Measurements from ENCODE around the gene UBE3C.

The UBE3C gene

DNA sequence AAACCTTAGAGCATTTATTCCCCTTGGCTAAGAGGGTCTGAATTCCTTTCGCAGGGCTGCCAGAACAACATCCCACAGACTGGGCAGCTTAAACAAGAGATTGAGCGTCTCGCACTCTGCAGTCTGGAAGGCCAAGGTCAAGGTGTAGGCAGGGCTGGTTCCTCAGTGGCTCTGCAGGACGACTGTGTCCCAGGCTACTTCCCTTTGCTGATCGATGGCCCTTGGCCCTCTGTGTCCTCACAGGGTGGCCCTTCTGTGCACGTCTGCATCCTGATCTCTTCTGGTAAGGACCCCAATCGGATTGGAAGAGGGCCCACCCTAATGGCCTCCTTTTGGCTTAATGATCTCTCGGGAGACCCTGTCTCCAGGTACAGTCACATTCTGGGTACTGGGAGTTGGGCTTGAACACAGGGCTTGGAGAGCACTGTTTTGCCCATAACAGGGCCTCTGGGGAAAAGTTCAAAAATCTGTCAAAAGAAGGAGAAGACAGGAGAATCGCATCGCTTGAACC lies 162.9 kb downstream of the UBE3C start:
- Histone ChIP-seq H3K27ac (peak overlapping the region; percentile 51), H3K9ac (no peak overlapping the region), H2AFZ (ENCODE audit: low read depth) (peak overlapping the region; percentile 53; the same call in 1 of the 2 replicates), H3K79me2 (ENCODE audit: insufficient read depth, low read depth) (no peaks in the 10 kb centered on the region), H3K4me2 (no peak overlapping the region; the same call in 1 of the 2 replicates), H3K4me1 (ENCODE audit: low read depth, poor library complexity, severe bottlenecking) (peaks cover 8% of the 10 kb centered on the region), H3K27me3 (ENCODE audit: insufficient read depth, low read depth) (0 out of 2 replicates have a peak, but pooled peaks cover 11% of the 10 kb centered on the region), H4K20me1 (ENCODE audit: insufficient read depth) (no peaks in the 10 kb centered on the region), H3K4me3 (IDR thresholded peaks at IDR 0.05; ENCODE audit: insufficient read depth, low read depth, low read length) (no peak overlapping the region), H3K36me3 (ENCODE audit: insufficient read depth) (no peaks in the 10 kb centered on the region)
- TF ChIP-seq CTCF (conservative IDR thresholded peaks at IDR 0.05; ENCODE audit: low read depth, low read length), result no peak

DNA sequence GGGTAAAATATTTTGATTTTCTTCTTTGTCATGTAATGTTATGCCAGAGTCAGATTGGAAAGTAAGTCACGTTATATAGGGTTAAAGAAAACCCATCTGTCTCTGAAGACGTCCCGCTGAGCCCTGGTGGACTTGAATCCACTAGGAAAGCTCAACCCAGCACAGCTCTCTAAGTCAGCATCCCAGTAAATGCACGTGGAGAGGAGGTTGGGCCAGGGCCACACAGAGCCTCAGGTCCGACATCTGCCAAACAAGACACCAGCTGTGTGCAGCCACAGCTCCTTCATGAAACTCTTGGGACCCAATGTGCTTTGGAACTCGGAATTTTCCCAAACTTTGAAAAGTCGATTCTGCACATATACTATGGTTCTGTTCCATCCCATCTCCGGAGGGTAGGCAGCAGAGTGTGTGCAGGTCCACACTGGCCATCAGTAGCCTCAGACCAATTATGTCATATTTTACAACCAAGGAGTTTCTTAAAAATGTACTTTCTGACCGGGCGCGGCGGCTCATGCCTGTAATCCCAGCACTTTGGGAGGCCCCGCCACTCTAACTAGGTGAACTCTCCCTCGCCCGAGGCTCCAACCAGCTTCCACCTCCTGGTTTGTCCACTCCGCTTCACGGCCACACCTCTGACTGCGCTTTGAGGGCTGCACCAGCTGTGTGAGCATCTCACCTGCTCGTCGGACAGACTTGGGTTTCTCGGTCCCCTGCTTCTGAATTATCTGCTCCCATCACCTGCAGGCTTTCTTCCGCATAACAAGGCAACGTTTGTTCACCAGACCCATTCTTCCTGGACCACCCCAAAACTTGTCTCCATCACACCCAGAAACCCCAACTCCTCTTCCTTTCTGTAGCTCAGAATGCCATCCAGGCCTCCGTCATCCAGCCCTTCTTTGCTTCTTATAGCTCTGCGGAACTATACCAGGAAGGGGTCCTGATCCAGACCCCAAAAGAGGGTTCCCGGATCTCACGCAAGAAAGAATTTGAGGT lies 168.4 kb downstream of the UBE3C start:
- Histone ChIP-seq H2AFZ (ENCODE audit: low read depth) (no peak overlapping the region), H3K9ac (no peak overlapping the region), H3K36me3 (ENCODE audit: insufficient read depth) (no peaks in the 10 kb centered on the region), H4K20me1 (ENCODE audit: insufficient read depth) (no peaks in the 10 kb centered on the region), H3K27me3 (ENCODE audit: insufficient read depth, low read depth) (no peaks in the 10 kb centered on the region), H3K4me3 (IDR thresholded peaks at IDR 0.05; ENCODE audit: insufficient read depth, low read depth, low read length) (no peak overlapping the region), H3K4me2 (no peak overlapping the region), H3K27ac (no peak overlapping the region), H3K4me1 (ENCODE audit: low read depth, poor library complexity, severe bottlenecking) (peaks cover 7% of the 10 kb centered on the region), H3K79me2 (ENCODE audit: insufficient read depth, low read depth) (no peaks in the 10 kb centered on the region)
- no peak for TF ChIP-seq CTCF (conservative IDR thresholded peaks at IDR 0.05; ENCODE audit: low read depth, low read length)

- Histone ChIP-seq H3K27ac (no peak overlapping the region), H3K36me3 (ENCODE audit: insufficient read depth) (no peaks in the 10 kb centered on the region), H3K4me2 (no peak overlapping the region), H2AFZ (ENCODE audit: low read depth) (no peak overlapping the region), H3K4me3 (IDR thresholded peaks at IDR 0.05; ENCODE audit: insufficient read depth, low read depth, low read length) (no peak overlapping the region), H4K20me1 (ENCODE audit: insufficient read depth) (no peaks in the 10 kb centered on the region), H3K27me3 (ENCODE audit: insufficient read depth, low read depth) (no peaks in the 10 kb centered on the region), H3K79me2 (ENCODE audit: insufficient read depth, low read depth) (no peaks in the 10 kb centered on the region), H3K9ac (no peak overlapping the region), H3K4me1 (ENCODE audit: low read depth, poor library complexity, severe bottlenecking) (no peaks in the 10 kb centered on the region)
- no peak for TF ChIP-seq CTCF (conservative IDR thresholded peaks at IDR 0.05; ENCODE audit: low read depth, low read length)
Measured at GRCh38 chr7:157309988-157310668, 171.4 kb downstream of the UBE3C start.

DNA sequence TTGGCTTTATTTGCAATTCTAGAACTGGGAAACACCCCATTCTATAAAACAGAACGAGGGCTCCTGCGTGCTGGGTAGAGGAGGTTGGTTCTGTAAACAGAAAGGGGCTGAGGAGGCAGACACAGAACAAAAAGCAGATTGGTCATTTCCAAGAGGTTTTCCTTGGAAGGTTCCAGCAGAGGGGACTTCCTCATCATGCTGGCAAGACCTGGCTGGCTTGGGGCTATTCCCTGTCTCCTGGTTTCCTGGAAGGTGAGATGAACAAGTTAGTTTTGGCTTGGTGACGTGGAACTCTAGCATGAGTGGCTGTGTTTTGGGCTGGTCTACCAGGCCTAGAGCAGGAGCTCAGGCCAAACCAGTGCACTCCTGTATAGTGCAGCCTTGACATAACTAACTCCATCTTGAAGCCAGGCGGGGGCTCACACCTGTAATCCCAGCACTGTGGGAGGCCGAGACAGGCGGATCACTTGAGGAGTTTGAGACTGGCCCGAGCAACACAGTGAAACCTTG lies 172.0 kb downstream of the UBE3C start:
- Histone ChIP-seq H4K20me1 (ENCODE audit: insufficient read depth) (no peaks in the 10 kb centered on the region), H3K4me1 (ENCODE audit: low read depth, poor library complexity, severe bottlenecking) (no peaks in the 10 kb centered on the region), H3K4me2 (no peak overlapping the region), H3K9ac (no peak overlapping the region), H2AFZ (ENCODE audit: low read depth) (no peak overlapping the region), H3K36me3 (ENCODE audit: insufficient read depth) (no peaks in the 10 kb centered on the region), H3K4me3 (IDR thresholded peaks at IDR 0.05; ENCODE audit: insufficient read depth, low read depth, low read length) (no peak overlapping the region), H3K79me2 (ENCODE audit: insufficient read depth, low read depth) (no peaks in the 10 kb centered on the region), H3K27me3 (ENCODE audit: insufficient read depth, low read depth) (no peaks in the 10 kb centered on the region), H3K27ac (no peak overlapping the region)
- TF ChIP-seq CTCF (conservative IDR thresholded peaks at IDR 0.05; ENCODE audit: low read depth, low read length), result no peak
